ENCODE data around the gene PIGN.

The PIGN gene

DNA sequence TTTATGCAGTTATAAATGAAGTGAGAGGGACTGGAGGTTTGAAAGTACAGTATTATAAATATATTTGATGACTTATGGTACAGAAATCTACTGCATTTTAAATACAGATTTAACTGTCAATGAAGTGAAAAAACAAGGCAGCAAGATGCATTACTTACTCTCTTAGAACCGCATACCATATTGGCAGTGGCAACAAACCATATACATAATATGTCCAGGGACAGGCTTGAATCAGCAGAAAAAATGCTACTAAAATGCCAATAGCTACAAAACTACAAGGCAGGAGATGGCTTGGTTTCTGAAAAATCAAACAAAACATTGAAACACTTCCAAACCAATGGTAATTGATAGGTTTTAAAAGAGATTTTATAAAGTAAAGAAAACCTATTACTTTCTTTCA is 77.2 kb downstream of the PIGN start:
- no peak for DNase-seq (ENCODE audit: low read depth in 2 of 2)

DNA sequence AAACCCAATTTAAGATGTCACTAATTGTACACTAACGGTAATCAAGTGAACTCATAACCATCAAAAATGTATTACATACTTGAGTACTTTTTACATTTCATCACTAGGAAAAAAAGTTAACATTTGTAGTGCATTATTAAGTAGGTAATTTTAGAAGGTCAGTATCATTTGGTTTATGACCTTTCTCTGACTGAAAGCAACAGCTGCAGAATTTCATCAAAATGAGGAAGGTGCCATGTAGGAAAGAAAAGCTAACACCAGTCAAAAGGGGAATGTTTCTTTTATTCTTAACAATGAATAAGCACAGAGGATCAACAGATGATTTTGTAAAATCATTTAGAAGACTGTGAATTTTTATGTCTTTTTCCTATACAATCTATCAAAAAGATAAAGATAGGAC is 79.0 kb downstream of the PIGN start:
- no peak for DNase-seq (ENCODE audit: low read depth in 2 of 2)

DNA sequence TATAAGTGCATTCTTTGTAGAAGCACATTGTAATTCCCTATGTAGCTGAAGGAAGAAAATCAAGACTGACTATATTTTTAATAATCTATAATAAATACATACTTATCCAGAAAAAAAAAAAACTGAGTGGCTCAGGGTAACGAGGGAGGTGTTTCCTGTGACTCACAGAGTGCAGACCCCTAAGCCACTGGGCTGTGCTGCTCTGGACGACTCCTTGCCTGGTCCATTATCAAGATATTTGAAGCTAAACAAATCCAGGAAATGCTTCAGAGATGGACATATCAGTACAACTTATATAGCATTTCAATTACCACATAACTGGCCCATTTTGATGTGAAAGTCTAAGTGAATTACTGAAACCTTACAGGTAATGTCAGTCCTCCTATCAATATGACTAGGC is 80.6 kb downstream of the PIGN start:
- DNase-seq (ENCODE audit: low read depth in 2 of 2) = no peak

DNA sequence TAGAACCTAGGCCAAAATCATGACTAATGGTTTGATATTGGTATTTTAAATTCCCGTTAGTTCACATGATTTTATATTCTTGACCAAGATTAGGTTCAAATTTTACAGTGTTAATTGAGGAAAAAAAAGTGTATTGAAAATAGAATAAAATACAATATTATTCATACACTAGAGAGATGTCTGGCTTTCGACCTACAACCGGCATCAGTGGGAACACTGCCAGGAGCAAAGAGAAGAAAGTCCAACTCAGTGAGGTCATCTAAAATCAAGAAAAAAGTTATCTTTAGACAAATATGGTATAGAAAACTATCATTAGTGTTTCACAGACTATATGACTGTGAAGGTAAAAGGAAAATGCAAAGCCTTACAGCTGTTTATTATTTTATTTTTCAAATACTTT is 81.5 kb downstream of the PIGN start:
- no peak for DNase-seq (ENCODE audit: low read depth in 2 of 2)

DNA sequence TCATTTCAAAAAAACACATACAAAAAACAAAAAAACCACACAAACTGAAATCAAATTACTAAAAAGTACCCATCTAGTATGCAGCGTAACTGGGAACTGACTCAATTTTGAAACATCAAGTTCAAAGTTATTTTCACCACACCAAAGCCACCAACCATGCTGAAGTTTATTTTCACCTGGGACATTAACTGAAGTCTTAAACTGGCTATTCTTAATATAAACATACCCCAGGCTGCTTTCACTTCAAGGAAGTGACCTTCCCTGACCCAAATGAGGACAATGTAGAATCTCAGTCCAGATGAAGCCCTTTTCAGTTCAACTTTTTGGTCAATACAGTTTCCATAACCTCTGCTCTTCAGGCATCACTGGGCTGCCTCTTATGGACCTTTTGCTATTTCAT is 84.6 kb downstream of the PIGN start:
- no peak for DNase-seq (ENCODE audit: low read depth in 2 of 2)

DNA sequence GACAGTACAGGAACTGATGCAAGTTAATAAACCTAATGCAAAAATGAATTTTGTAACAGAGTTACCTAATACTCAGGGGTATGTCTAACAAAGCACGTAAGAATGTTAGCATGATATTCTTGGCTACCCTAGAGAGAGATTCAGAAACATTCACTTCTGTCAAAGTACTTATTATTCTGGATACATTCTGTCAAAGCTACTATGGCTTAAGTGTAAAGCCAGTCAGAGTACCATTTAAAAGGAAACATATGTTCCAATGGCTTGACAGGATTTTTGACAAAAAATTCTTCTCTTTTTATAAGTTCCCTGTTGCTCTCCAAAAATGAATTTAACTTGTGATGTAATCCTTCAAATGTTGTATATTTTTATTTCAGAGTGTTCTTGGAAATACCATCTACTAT is 85.5 kb downstream of the PIGN start:
- no peak for DNase-seq (ENCODE audit: low read depth in 2 of 2)

DNA sequence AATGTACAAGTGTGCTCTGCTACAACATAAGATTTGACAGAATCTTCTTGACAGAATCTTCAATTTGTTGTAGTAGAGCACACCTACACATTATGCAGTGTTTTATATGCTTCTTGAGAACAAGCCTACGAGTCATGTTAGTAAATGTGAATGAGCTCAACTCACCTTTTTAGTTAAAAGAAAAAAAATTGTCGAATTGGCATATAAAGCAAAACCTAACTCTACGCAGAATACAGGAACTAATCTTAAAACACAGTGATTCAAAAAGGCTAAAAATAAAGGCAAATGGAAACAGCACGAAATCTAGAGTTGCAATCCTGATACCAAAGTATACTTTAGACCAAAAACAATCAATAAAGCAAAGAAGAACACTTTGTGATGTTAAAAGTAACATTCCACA is 87.9 kb downstream of the PIGN start:
- DNase-seq (ENCODE audit: low read depth in 2 of 2) = no peak

DNA sequence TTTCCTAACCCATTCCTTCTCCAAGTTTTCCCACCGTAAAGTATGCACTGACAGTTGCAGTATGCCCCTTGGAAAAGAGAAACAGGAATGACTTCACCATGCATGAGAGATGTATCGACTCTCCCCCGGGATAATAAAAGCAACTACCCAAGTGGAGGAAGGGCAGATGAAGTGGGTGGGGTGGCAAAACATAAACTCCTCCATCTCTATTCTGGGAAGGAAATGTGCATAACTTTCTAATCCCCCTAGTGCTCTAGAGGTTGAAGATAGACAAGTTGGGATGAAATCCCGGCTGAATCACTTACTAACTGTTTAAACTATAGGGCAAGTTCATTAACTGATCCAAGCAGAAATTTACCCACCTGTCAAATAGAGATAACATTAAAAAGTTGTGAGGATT is 89.2 kb downstream of the PIGN start:
- no peak for DNase-seq (ENCODE audit: low read depth in 2 of 2)

DNA sequence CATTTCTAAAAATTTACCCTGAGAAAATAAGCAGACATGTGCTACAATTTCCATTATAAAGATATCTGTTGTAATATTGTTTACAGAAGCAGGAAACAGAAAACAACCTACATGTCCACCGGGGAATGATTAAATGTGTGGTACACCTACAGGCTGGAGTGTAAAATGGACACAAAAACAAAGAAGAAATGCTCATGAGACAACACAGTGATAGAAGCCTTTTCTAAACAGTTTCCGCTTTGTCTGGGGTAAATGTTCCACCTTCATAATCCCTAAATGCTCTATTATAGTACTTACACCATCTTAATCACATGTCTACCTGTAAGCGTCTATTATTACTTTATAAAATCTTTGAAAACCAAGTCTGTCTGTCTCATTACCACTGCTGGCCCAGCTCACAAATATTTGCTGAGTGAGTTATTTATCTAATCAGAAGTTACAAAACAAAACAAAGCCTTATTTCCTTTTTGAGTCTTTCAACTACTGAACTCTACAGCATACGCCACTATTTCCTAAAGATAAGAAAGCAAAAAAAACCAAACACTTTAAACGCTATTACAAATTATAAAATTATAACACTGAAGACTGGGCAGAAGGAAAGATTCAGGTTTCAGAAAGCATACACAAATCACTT is 95.3 kb downstream of the PIGN start:
- DNase-seq (ENCODE audit: low read depth in 2 of 2) = no peak

DNA sequence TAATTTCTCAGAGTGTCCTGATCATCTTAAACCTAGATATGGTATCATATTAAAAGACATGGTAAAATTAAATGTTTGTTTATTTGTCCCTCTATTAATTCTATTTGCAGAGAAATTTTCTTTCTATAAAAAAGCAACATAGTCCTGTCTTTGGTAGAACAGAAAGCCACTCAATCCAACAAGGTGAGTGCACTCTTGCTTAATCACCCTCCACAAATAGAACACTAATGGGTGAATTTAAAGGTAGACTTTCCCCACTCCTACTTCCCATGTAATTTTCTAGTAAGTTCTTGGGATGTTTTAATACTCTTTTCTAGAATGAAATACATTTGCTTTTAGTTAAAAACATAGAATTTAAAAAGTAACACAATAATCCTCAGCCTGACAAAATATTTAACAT is 97.7 kb downstream of the PIGN start:
- no peak for DNase-seq (ENCODE audit: low read depth in 2 of 2)

DNA sequence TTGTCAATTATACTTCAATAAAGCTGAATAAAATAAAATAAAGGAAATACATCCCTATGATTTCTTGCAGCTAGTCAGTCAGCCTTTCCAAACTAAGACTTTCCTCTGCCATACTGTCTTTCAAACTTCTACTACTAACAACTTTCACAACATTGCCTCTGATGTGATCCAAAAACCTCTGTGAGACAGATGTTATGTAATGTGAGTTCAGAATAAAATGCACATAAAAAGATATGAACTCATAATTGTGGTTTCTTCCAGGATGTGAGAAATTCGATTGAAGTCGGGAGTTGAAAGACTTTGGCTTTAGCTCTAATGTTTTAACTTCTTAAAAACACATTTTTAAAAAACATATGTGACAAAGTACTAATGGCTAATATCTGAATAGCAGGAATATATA is 98.7 kb downstream of the PIGN start:
- no peak for DNase-seq (ENCODE audit: low read depth in 2 of 2)

DNA sequence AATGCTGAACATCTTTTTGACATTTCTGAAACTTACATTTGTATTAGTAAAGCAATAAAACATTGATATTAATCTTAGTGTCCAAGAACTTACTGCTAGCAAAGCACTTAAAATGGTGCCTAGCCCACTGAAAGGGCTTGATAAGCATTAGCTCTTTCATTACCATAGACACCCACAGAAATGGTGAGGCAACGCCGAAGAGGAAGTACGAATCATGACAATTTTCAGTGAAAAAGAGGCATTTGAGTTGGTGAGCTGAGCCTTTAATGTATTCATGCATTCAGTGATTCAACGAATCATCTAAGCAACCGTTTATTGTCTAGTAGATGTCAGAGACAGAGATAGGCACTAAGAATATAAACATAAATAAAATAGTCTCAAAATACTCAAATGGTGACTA is 101.1 kb downstream of the PIGN start:
- no peak for DNase-seq (ENCODE audit: low read depth in 2 of 2)

DNA sequence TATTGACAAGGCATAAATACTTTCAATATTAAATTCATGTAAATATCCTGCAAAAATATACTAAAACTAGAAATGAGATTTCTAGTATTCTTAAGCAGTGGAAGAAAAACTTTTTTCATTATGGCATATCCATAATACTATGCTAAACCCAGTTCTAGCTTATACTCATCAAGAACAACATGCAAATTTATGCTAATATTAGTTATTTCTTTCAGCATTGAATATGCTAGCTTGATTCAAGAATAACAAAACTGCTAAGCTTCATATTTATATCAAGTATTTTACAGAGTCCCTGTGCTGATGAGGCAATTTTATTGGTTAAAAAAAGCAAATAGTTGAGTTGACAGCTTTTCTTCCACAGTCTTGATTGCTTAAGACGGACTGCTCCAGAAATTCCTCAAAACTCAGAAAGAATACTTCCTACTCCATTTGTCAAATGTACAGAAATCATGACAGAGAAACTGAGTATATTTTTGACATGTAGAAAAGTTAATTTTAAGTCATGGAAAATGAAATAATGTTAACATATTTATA is 105.0 kb downstream of the PIGN start:
- DNase-seq (ENCODE audit: low read depth in 2 of 2) = no peak

DNA sequence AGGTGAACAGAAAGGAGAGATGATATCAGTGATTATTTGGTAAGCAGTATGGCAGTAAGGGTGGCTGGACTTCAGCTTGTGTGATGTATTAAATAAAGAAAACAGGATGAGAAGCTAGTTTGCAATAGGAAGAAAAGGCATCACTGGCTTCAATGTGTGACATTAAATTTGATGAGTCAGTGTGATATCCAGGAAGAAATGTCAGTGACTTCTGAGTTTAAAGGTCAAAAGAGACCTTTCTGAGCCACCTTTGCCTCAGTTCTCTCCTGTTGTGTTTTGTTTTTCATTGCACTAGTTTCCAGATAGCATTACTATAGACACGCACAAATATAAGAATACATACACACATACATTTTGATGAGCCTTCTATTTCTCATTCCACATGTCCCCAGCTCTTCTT is 105.6 kb downstream of the PIGN start:
- no peak for DNase-seq (ENCODE audit: low read depth in 2 of 2)

DNA sequence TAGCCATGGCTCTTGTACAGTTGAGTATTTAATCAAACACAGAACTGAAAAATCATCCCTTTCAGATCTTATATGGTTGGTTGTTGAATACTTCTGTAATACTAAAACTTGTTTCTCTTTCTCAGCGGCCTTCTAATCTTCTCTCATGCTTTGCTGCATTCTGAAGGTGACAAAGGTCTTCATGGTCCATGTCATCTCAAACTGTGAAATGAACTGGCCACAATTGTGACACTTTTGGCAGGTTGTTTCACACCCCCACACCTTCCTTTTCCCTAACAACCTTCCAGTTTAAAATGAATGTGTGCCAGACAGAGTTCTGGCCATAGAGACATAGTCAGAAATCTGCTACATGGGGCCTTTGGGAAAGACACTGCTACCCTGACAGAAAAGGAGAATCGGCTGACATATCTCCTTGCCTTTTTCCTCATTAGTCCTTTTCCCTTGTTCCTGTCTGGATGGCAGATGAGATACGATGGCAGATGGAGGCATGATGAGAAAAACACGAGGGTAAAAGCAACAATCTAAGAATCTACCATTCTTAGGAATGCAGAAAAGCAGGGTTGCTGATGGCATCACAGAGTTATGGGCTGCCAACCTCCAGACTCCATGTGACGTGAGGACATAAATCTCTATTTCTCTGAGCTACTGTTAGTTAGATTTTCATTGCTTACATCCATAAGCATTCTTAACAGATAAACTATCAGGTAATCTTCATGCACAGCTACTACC is 106.5 kb downstream of the PIGN start:
- DNase-seq (ENCODE audit: low read depth in 2 of 2) = no peak

DNA sequence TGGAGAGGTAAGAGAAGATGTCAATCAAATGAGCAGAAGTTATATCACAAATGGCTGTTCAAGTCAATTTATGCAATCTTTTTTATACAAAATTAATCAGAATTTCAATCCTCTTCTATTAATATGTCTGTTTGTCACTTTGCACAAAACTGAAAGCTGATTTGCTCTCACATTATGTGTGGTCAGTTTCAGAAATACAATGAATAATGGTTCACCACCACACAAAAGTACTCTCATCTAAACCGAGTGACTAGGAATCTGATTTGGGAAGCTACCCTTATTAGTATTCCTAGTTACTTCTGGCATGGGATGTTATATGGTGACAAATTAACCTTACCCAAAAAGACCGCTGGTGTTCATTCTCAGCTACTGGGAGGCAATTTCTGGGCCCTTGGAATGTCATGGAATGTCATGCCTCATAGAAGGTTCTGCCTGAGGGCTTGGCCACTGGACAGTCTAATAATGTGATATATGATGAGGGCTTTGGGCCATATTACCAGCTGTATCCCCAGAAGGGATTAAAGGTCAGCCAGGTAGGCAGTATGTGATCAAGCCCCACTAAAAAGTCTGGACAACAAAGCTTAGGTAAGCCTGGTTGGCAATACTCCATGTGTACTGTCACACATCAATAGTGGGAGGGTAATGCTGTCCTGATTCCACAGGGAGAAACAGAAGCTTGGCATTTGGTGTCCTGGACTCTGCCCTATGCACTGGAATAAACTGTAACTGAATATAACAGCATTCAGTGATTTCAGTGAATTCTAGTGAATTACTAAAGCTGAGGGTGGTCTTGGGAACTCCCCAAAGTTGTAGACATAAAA is 113.2 kb downstream of the PIGN start:
- DNase-seq (ENCODE audit: low read depth in 2 of 2) = no peak

DNA sequence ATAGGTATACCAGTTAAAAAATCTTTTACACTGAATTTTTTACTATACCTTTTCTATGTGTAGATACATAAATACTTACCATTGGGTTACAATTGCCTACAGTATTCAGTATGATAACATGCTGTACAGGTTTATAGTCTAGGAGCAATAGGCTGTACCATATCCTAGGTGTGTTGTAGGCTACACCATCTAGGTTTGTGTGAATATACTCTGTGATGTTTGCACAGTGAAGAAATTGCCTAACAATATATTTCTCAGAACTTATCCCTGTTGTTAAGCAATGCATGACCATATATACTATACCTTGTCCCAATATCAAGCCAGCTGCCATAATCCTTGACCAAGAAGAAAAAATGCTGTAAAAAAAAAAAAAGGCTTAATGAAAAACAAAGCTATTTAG is 114.5 kb downstream of the PIGN start:
- no peak for DNase-seq (ENCODE audit: low read depth in 2 of 2)

DNA sequence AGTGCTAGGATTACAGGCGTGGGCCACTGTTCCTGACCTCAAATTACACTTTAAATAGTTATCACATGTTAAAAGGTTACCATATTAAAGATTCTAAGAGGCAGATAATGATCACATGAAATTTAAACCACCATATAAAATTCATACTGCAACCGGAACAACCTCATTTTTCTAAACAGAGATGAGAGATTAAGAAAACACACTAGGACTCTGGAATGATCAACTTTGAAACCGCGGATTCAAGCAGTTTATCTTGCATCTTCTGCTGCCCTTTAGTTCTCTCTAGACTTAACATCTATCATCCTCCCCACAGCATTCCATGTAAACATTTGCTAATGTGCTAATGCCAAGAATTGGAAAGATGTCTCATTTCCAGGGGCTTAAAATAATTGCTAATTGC is 115.8 kb downstream of the PIGN start:
- no peak for DNase-seq (ENCODE audit: low read depth in 2 of 2)

DNA sequence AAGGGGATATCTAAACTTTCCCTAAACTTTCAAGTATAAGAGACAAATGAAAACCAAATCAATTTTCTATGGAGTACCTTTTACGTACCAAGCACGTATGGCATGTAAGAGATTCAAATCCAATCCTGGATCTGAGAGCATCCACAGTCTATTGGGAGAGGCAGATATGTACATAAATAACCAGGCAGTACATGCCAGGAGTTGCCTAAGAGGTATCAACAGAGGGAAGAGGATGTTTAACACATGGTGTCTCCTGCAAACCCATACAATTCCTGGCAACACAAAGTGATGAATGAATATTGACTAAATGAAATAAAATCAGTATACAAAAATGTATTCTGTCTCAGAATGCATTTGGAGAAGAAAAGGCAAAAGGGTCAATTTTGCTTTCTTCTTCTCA is 116.6 kb downstream of the PIGN start:
- no peak for DNase-seq (ENCODE audit: low read depth in 2 of 2)

DNA sequence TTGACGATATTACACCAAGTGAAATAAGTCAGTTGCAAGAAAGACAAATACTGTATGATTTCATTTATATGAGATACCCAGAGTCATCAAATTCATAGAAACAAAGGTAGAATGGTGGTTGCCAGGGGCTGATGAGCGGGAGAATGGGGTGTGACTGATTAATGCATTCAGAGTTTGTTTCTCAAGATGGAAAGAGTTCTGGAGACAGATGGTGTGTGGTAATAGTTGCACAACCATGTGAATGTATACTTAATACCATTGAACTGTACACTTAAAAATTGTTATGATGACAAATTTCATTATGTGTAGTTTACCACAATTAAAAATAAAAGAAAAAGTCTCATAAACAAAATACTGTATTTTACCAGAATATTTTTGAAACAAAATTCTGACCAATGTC is 117.3 kb downstream of the PIGN start:
- no peak for DNase-seq (ENCODE audit: low read depth in 2 of 2)

DNA sequence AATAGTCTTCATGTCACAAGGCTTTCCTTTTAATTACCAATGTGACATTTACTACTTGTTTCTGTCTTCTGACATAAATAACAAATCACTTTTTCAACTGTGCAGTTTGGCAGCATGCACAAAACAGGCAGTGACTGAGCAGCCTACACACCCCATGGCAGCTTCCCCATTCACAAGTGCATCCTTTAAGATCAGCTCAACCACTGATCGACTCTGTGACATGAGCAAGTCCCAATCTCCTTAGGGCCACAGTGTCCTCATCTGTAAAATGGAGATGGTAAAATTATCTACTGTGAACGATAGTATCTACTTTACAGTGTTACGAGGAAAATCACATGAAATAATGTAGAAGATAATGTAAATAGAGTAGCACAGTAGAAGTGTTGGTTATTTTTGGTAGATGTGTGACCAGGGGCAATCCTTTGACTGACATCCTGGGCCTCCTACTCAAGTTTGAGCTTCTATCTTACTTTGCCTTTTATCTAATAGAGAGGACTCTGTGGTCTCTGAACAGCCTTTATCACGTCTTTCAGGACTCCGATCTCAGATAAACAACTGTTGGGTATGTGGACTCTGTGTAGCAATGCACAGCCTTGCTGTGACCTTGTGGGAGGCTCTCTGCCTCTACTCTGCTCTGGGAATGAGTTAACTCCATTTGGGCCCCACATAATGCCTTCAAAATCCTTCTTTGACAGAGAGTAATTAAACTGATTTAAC is 120.6 kb downstream of the PIGN start:
- DNase-seq (ENCODE audit: low read depth in 2 of 2) = no peak

DNA sequence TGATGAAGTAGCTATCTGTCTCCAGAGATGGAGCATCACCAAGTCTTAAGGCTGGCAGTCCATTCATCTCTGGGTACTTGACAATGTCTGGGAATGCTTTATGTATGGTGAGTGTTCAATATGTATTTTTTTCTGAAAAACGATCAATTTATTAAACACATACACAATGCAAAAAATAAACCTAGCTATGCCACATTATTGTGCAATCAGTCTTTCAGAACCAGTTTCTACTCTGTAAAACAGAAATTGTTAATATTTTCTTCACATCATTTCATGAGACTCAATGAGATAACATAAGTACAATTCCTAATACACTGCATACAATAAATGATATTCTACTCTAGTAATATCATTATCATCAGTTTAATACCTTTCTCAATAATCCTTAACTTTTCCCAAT is 122.5 kb downstream of the PIGN start:
- DNase-seq (ENCODE audit: low read depth in 2 of 2) = no peak

Data from stimulated activated CD8-positive, alpha-beta memory T cell treated with anti-CD3 and anti-CD28 coated beads, Interleukin-7, amount 100 ng/mL, for 1 hour (primary cell).